ENCODE results near the gene TRMT2B. TPM values are rescaled to one million over a fixed set of nuclear protein-coding genes. Genes with fewer than 3 reads are reported as not detected.
"Not testable (repeated sequence)": the region's sequence is repeated elsewhere in the genome, so short reads cannot be mapped to it uniquely, and the experiment has no call there.

The TRMT2B gene
- total RNA-seq, 2 donors from 2014 or later, result 14.1 to 19.8 TPM

DNA sequence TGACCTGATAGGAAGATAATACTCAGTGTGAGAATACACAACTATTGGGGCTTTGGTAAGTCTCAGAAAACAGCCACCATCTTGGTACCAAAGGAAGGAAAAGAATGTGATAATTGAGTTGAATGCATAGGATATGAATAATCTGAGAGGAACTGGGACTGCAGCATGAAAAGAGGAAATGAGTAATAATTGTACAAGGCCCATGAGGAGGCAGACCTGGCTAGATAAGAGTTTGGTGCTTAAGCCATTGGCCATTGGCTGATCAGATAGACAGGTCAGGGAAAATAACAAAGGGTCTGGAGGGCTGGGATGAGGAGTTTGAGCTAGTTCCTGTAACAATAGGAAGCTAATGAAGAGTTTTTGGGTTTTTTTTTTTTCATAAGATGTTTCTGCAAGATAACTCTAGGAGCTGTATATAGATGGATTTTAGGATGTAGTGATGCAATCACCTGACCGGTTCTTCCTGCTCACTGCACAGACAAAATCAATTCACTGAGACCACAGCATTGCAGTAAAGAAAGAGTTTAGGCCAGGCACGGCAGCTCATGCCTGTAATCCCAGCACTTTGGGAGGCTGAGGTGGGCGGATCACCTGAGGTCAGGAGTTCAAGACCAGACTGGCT, 5.3 kb upstream of the TRMT2B start:
- H3K9ac ChIP-seq (ENCODE audit: extremely low read depth, low read length, poor library complexity, severe bottlenecking), result no peak overlapping the region
- Mint-ChIP-seq H3K4me1 (no peaks in the 10 kb centered on the region), H3K27ac (no peak overlapping the region), H3K4me3 (no peak overlapping the region), H3K36me3 (ENCODE audit: low read depth) (no peaks in the 10 kb centered on the region), H3K9me3 (peaks cover 58% of the 10 kb centered on the region), H3K27me3 (ENCODE audit: insufficient read depth) (no peaks in the 10 kb centered on the region)
- no peaks in the 10 kb centered on the region for H3K9me3 ChIP-seq (ENCODE audit: control insufficient read depth, low read length)
- TF ChIP-seq, protein P1, sequence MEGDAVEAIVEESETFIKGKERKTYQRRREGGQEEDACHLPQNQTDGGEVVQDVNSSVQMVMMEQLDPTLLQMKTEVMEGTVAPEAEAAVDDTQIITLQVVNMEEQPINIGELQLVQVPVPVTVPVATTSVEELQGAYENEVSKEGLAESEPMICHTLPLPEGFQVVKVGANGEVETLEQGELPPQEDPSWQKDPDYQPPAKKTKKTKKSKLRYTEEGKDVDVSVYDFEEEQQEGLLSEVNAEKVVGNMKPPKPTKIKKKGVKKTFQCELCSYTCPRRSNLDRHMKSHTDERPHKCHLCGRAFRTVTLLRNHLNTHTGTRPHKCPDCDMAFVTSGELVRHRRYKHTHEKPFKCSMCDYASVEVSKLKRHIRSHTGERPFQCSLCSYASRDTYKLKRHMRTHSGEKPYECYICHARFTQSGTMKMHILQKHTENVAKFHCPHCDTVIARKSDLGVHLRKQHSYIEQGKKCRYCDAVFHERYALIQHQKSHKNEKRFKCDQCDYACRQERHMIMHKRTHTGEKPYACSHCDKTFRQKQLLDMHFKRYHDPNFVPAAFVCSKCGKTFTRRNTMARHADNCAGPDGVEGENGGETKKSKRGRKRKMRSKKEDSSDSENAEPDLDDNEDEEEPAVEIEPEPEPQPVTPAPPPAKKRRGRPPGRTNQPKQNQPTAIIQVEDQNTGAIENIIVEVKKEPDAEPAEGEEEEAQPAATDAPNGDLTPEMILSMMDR (conservative IDR thresholded peaks at IDR 0.05), result no peak
- H3K4me1 ChIP-seq (ENCODE audit: control insufficient read depth, insufficient read depth, low read length), result no peaks in the 10 kb centered on the region
- 100% methylated on average over 1 of the region's 3 CpGs; no CpG with 5 or more reads in 1 of the 2 experiments for WGBS, 2 experiments (ENCODE audit: insufficient coverage in 1 of 2, insufficient read length in 1 of 2)
- H3K4me3 ChIP-seq (ENCODE audit: low read length), result no peak overlapping the region
- H3K27me3 ChIP-seq (ENCODE audit: control insufficient read depth, insufficient read depth, low read length, poor library complexity, severe bottlenecking), result no peaks in the 10 kb centered on the region
- H3K27ac ChIP-seq (ENCODE audit: low read depth, low read length), result no peak overlapping the region
- DNase-seq, result no peak
- no peaks in the 10 kb centered on the region for H3K36me3 ChIP-seq (ENCODE audit: control insufficient read depth, insufficient read depth, low read length)

DNA sequence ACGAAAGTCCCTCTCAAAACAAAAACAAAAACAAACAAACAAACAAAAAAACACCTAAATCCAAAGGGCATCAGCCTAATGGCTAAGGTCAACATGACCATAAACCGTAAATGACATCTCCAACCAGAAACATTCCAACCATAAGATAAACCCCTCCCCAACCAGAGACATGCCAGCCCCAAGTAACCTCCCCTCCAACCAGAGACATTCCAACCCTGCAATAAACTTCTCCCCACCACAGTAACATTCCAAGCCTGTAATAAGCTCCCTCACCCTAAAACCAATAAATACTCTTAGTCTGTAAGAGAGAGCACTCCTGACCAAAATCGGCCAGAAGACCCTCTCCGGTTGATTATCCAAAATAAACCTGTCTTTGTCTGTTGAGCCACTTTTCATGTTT, 4.6 kb upstream of the TRMT2B start:
- H3K4me3 ChIP-seq (ENCODE audit: low read length); H3K9me3 ChIP-seq (ENCODE audit: control insufficient read depth, low read length); H3K36me3 ChIP-seq (ENCODE audit: control insufficient read depth, insufficient read depth, low read length); H3K4me1 ChIP-seq (ENCODE audit: control insufficient read depth, insufficient read depth, low read length); H3K27ac Mint-ChIP-seq; H3K36me3 Mint-ChIP-seq (ENCODE audit: low read depth); H3K27ac ChIP-seq (ENCODE audit: low read depth, low read length); H3K4me1 Mint-ChIP-seq; H3K27me3 ChIP-seq (ENCODE audit: control insufficient read depth, insufficient read depth, low read length, poor library complexity, severe bottlenecking); H3K9ac ChIP-seq (ENCODE audit: extremely low read depth, low read length, poor library complexity, severe bottlenecking); H3K4me3 Mint-ChIP-seq; DNase-seq; H3K27me3 Mint-ChIP-seq (ENCODE audit: insufficient read depth): not testable (repeated sequence)
- H3K9me3 Mint-ChIP-seq, result peaks cover 61% of the 10 kb centered on the region
- 60 to 70% methylated on average over 1 to 4 of the region's 4 CpGs for WGBS, 2 experiments (ENCODE audit: insufficient coverage in 1 of 2, insufficient read length in 1 of 2)

DNA sequence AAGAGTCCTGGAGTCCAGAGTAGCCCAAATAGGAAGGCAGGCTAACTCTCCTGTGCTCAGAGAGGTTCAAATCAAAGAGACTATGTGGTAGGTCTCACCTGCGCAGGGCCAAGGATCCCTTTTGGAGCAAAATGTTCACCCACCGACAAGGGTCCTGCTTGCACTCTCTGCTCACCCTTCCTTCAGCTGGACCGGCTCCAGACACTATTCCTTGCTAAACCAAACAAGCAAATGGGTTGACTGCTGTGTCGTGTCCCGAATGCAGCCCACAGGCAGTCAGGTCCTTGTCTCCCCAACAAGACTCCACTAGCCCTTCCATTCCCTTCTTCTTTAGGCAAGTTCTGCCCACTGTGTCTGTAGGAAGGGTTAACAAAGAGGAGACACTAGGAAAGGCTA, 760 bp downstream of the TRMT2B start:
- Histone ChIP-seq H3K27ac (ENCODE audit: low read depth, low read length) (no peak overlapping the region), H3K4me1 (ENCODE audit: control insufficient read depth, insufficient read depth, low read length) (no peaks in the 10 kb centered on the region), H3K9me3 (ENCODE audit: control insufficient read depth, low read length) (no peaks in the 10 kb centered on the region), H3K9ac (ENCODE audit: extremely low read depth, low read length, poor library complexity, severe bottlenecking) (peak overlapping the region; percentile 30), H3K27me3 (ENCODE audit: control insufficient read depth, insufficient read depth, low read length, poor library complexity, severe bottlenecking) (no peaks in the 10 kb centered on the region), H3K4me3 (ENCODE audit: low read length) (peak overlapping the region; percentile 85), H3K36me3 (ENCODE audit: control insufficient read depth, insufficient read depth, low read length) (no peaks in the 10 kb centered on the region)
- H3K27me3 Mint-ChIP-seq (ENCODE audit: insufficient read depth), result no peaks in the 10 kb centered on the region
- peak overlapping the region; percentile 96 for H3K27ac Mint-ChIP-seq
- H3K9me3 Mint-ChIP-seq, result peaks cover 55% of the 10 kb centered on the region
- H3K4me3 Mint-ChIP-seq, result peak overlapping the region; percentile 78
- no peak for DNase-seq
- no peaks in the 10 kb centered on the region for H3K4me1 Mint-ChIP-seq
- WGBS, 2 experiments (ENCODE audit: insufficient coverage in 1 of 2, insufficient read length in 1 of 2), result 17 to 22% methylated on average over 2 to 5 of the region's 5 CpGs
- peaks cover 9% of the 10 kb centered on the region for H3K36me3 Mint-ChIP-seq (ENCODE audit: low read depth)
- TF ChIP-seq, protein P1 (conservative IDR thresholded peaks at IDR 0.05), result no peak

DNA sequence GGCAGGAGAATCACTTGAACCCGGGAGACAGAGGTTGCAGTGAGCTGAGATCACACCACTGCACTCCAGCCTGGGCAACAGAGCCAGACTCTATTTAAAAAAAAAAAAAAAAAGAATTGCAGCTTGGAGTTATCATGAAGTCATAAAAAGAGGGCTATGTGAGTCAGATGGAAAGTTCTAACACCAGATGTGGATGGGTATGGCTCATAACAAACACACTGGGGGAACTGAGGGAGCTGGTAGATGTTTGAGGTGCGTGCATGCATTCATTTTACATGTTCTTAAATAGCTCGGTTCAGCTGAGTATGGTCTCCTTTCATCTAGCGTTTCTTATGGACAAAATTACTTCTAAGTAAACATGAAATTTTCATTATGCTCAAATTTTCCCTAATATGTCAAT, 11.7 kb downstream of the TRMT2B start:
- no peak overlapping the region for H3K27ac Mint-ChIP-seq
- H3K4me1 ChIP-seq (ENCODE audit: control insufficient read depth, insufficient read depth, low read length), result no peaks in the 10 kb centered on the region
- no peaks in the 10 kb centered on the region for H3K27me3 ChIP-seq (ENCODE audit: control insufficient read depth, insufficient read depth, low read length, poor library complexity, severe bottlenecking)
- H3K4me3 ChIP-seq (ENCODE audit: low read length), result no peak overlapping the region
- 100% methylated on average over 3 of the region's 4 CpGs; no CpG with 5 or more reads in 1 of the 2 experiments for WGBS, 2 experiments (ENCODE audit: insufficient coverage in 1 of 2, insufficient read length in 1 of 2)
- TF ChIP-seq, protein P1 (conservative IDR thresholded peaks at IDR 0.05), result no peak
- peaks cover 4% of the 10 kb centered on the region for H3K36me3 ChIP-seq (ENCODE audit: control insufficient read depth, insufficient read depth, low read length)
- H3K27me3 Mint-ChIP-seq (ENCODE audit: insufficient read depth), result no peaks in the 10 kb centered on the region
- DNase-seq, result no peak
- no peak overlapping the region for H3K27ac ChIP-seq (ENCODE audit: low read depth, low read length)
- no peaks in the 10 kb centered on the region for H3K9me3 ChIP-seq (ENCODE audit: control insufficient read depth, low read length)
- peaks cover 36% of the 10 kb centered on the region for H3K36me3 Mint-ChIP-seq (ENCODE audit: low read depth)
- H3K9ac ChIP-seq (ENCODE audit: extremely low read depth, low read length, poor library complexity, severe bottlenecking), result no peak overlapping the region
- peaks cover 54% of the 10 kb centered on the region for H3K9me3 Mint-ChIP-seq
- H3K4me3 Mint-ChIP-seq, result no peak overlapping the region
- no peaks in the 10 kb centered on the region for H3K4me1 Mint-ChIP-seq
